Measurements from ENCODE around the gene SEPSECS.

DNA sequence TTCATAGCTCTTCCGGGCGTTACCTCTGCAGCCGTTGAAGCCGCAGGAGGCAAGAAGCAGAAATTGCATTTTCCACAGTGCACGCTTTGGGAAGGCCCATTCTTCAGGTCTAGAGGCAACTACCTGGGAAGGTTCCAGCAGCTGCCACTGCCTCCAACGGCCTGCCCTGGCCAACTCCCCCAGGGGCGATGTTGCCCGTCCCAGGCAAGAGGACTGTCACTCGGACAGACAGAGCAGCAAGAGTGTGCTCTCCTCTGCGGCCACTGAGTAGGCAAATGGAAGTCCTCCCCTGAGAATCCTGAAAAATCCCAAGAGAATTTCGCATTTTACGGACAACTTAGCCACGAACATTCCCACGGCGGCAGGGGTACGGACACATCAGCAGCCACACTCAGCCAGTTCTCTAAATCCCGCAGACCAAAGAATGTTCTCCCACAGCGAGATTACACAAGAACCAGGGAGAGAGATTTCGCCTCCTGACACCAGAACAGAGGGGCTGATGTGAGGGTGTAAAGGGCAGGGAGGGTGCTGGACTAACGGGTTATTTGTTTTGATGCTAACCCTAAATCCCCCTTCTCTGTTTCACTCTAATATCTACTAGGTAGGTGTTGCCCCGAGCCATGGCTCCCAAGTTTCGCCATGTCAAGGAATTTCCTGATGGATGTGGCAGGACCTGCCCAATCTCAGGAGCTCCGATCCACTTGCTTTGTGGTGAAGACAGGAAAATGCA lies 63.8 kb downstream of the SEPSECS start:
- TF ChIP-seq POLR2A (IDR thresholded peaks at IDR 0.05; ENCODE audit: low read depth, low read length) (no peak), POLR2AphosphoS5 (IDR thresholded peaks at IDR 0.05; ENCODE audit: low read depth, low read length) (no peak)

Measured in GM12892 (cell line).